HG03095 (cell line): ENCODE measurements around the gene BBOX1.
"Not testable (repeated sequence)": the region's sequence is repeated elsewhere in the genome, so short reads cannot be mapped to it uniquely, and the experiment has no call there.

Source experiments
- ATAC-seq: cut with Tn5 transposase; IDR thresholded peaks from one replicate; pipeline ENCODE4 v1.9.1; 2021; ENCODE audit warnings: moderate library complexity; ENCODE audit not compliant: unreplicated experiment

BBOX1 gene

DNA sequence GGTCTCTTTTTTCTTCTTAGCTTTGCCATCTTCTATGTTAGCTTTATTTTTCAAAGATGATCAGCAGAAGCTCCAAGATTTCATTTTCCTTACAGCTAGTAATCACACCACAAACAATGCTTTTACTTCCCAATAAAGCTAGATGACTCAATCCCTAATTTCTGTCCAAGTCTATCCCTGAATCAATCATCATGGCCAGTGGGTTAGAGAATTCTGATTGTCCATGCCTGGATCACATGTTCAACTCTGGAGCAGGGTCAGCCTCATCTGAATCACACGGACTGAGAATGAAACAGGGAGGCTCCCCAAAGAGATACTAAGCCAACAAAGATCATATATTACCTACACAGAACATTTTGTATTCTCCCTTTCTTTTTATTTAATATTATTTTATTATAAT lies 79.6 kb downstream of the BBOX1 start:
- ATAC-seq = no peak

DNA sequence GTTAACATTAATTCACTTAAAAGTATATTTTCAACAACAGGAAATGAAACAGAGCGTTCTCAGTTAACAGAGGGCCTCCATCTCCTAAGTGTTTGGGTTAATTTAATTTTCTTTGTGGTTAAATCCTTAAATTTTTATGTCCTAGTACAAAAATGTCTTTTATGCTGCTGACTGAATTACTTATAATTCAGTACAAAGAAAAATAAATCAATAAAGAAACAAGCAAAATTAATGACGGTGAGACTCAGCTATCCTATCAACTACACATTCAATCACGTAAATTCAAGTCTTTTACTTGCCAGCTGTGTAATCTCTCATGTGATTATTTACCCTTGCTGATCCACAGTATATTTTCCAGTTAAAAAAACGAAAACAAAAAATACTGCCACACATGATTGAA lies 81.4 kb downstream of the BBOX1 start:
- ATAC-seq = no peak

DNA sequence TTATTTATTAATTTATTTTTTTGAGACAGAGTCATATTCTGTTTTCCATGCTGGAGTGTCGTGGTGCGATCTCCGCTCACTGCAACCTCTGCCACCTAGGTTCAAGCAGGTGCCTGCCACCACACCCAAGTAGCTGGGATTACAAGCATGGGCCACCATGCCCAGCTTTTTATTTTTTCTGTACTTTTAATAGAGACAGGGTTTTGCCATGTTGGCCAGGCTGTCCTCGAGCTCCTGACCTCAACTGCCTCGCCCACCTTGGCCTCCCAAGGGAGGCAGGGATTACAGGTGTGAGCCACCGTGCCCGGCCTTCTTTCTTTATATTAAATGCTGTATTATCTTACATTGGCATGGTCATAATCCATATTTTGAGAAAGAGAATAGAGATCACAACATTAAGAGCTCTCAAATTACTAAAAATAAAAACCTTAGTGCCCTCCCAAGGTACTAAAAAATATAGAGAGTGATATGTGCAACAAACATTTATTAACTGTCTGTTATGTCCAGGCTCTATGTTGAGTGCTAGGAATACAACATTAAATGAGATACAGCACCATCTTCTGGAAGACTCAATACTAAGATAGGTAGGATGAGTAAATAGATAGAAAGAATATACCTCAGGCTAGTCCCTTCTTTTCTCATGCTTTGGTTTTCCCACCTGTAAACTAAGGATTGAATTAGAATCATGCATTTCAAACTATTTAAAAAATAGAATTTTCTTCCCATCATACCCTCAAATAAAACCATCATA lies 84.1 kb downstream of the BBOX1 start:
- ATAC-seq = no peak

DNA sequence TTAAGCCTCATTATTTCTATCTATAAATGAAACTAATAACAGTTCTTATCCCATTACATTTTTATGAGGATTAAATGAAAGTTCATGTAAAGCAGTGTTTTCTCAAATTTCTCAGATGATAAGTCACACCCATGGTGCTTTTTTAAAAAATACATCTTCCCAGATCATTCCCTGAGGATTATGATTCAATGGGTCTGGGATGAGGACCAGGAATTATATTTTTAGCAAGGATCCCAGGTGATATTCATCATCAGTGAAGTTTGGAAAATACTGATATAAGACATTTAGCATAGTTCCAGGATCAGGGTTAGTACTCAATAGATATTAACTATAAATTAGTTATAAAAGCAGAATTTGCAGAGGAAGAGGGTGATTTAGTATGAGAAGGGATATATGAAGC lies 89.1 kb downstream of the BBOX1 start:
- ATAC-seq = no peak

DNA sequence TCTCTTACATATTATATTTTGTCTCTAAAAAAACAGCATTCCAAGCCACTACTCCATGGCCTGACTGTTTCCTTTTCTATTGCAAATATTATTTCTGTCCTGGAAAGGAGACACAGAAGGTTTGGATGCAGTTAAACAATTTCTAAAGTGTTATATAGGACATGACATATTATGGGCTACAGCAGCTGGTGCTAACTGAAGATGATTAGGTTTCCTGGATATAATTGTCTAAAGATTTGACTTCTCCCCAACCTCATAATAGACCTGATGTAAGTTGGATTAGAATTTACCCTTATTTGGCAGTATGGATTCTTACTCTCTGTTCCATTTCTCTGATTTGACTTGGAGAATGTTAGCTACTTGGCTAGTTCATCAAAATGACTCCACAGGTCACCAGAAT lies 90.2 kb downstream of the BBOX1 start:
- no peak for ATAC-seq

DNA sequence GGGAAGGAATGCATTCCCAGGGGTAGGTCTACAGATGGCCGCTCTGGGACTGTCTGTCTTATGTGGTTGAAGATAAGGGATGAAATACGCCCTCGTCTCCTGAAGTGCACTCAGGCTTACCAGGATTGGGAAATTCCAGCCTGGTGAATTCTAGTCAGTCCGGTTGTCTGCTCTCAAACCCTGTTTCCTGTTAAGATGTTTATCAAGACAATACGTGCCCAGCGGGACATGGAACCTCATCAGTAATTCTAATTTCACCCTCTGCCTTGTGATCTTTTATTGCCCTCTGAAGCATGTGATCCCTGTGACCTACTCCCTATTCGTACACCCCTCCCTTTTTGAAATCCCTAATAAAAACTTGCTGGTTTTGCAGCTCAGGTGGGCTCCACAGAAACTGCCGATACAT lies 95.3 kb downstream of the BBOX1 start:
- ATAC-seq = not testable (repeated sequence)

DNA sequence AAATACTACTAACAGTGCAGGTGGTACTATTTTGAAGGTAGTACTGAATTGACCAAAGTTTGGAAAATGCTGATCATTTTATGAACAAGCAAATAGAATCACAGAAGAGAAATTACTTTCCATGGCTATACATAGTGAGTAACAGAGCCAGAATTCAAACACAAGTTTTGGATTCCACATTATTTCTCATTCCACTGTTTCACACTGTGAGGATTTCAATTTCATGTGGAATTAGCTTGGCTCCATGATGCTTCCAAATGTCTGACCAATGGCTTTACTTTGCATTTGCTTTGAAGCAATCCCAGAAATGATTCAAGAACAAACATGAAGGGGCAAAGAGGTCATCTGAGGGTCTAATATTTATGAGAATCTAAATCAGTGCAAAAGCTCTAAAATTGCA lies 98.1 kb downstream of the BBOX1 start:
- no peak for ATAC-seq

DNA sequence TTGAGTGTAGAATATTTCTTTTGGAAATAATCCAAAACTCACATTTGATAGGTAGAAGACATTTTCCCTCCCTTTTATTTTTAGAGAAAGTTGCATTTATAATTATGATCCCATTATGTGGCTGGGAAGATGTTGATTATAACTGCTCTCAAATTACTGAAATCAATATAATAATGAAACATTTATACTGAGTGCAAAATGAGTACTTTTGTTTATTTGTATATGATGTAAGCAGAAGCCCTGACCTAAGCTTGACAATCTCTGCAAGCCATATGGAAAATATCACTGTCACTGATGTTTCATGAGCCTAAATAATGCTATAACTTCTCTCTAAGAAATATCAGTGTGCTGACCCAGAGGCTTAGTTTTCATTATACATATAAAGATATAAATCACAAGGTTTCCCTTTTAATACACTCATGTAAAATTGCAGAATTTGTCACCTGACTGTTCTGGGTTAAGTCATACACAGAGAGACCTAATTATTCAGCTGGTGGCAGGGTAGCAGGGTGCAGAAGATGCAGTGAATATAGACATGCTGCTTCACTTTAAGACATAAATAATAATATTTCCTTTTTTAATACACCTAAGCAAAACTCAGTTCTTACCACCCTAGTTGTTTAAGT lies 99.2 kb downstream of the BBOX1 start:
- ATAC-seq = no peak

DNA sequence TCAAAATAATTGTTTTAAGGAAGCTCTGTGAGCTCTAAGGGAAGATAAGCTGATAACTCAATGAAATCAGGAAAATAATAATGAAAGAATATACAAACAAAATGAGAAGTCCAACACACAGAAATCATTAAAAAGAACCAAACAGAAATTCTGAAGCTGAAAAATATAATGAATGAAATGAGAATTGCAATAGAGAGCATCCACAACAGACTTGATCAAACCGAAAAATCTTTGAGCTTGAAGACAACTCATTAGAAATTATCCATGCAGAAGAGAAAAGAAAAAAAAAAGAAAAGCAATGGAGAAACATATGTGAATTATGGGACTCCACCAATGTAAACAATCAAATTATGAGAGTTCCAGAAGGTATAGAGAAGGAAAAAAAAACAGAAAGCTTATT lies 101.0 kb downstream of the BBOX1 start:
- no peak for ATAC-seq

DNA sequence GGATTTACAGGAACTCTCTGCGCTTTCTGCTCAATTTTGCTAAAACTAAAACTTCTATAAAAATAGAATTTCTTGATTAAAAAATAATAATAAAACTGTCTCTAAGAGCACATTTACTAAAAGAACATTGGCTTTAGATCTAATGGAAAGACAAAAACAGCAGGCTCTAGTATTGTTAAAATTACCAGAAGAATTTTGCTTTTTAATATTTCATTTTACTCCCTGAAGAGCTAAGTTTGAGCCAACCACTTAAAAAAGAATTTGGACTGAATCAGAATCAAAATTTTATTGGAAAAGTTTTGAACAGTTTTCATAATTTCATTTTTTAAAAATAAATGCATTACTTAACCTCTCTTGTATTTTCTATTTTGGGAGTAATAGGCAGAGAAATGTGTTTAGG lies 107.3 kb downstream of the BBOX1 start:
- ATAC-seq = no peak

DNA sequence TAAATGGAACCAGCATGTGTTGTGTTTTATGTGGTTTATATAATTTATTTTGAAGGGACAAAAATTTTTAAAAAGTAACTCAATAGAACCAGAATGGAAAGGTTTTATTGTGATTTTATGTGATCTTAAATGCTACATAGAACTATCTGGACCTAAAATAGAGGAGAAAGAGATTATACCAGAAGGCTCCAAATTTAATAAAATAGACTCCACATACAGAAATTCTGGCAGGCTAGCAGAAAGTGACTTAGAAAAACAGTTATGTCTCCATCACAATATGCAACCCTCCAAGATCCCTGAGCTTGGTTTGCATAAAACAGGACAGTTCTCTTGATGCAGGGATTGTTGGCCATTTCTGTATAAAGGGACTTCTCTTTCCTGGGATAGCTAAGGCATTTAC lies 107.9 kb downstream of the BBOX1 start:
- ATAC-seq = no peak

DNA sequence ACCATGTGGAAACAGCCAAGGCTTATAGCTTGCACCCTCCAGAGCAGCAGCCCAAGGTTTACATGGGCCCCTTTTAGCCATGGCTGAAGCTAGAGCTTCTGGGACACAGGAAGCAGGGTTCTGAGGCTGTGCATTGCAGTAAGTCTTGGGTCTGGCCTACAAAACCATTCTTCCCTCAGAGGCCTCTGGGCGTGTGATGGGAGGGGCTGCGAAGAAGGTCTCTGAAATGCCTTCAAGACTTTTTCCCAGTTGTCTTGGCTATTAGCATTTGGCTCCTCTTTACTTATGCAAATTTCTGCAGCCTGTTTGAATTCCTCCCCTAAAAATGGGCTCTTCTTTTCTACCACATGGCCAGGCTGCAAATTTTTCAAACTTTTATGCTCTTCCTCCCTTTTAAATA lies 109.5 kb downstream of the BBOX1 start:
- ATAC-seq = no peak

DNA sequence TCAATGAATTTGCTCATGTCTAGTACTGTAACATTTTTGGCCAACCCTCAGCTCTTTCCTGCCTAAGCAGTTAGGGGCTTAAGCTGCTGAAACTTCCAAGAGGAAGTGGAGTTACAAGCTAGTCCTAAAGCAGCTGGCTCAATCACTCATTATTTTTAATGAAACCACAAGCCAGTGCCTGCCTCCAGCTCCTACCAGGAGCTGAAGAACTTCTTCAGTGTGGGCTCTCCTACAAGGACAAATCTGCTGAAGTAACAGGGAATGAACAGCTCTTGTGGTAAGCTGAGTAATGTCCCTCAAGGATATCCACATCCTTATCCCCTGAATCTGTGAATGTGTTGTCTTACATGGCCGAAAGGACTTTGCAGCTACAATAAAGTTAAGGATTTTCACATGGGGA lies 112.5 kb downstream of the BBOX1 start:
- no peak for ATAC-seq

DNA sequence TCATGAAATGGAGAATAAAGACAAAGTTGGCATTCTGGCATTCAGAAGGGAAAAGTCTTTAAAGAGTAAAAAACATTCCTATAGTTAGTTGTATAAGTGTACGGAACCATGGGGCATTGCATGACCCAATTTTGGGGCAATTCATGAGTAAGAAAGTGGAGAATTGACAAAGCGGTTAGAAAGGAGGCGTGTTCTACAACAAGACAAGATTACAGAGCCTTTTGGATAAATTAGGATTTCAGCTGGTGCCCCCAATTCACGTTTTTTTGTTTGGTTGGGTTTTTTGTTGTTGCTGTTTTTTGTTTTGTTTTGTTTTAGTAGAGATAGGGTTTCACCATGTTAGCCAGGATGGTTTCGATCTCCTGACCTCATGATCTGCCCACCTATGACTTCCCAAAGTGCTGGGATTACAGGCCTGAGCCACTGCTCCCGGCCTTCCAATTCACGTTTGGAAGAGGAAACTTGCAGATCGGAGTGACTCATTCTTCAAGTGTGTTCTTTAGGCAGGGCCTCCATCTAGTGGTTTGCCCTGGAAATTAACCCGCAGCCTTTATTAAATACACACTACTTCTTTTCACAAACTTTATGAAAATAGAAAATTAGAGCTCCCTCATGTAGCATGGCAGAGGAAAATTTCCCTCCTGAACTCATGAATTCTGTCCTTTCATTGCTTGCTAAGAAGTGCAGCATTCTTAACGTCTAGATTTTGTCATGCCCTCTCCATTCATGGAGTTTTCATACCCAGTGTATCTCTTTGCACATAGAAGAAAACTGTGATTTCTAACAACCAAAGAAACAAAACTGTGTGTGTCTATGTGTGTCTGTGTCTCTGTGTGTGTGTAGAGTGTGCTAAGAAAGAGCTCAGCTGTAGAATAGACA lies 118.1 kb downstream of the BBOX1 start:
- peak; percentile 71 for ATAC-seq

DNA sequence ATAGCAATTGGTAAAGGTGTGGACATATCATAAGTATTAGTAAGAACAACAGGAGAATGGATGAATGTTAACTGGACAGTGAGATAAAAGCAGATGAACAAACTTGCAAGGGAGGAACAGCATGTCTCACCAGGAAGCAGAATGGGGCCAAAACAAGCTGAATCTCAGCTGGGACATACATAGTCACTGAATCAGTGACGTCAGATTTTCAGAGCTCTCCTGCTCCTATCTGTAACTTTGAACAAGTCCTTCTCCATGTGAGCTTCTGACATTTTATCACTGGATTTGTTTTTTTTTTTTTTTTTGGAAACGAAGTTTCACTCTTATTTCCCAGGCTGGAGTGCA lies 118.7 kb downstream of the BBOX1 start:
- ATAC-seq = no peak

DNA sequence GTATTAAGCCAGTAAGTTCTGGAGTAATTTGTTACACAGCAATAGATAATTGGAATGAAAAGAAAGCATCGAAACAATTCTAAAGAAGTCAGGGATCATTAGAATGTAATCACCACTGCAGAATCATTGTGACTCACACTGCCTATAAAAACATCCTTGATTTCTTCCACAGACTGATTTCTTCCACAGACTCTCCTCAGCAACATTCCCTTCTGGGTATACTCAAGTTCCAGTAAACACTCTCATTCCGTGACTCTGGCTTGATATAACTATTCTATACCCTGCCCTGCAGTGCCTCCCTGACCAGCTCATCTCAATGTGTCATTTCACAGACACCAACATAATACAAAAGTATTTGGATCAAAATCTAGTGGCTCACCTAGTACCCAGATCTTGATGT lies 120.5 kb downstream of the BBOX1 start:
- ATAC-seq = no peak

DNA sequence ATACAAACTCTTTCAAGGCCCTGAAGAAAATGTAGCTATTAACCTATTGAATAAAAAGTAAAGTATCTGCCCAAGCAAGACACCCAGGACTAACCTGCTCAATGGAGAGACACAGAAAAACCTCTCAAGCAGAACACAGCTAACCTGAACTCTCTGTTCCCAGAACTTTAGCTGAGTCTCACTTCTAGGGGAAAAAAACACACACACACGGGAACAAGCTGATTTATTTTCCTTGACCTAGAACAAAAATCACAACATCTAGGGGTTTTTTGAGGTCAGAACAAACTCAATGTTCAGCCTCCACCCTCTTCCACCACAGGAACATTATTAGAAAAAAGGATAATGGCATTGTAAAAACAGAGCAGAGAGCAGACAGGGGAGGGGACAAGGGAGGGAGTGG lies 121.6 kb downstream of the BBOX1 start:
- no peak for ATAC-seq

DNA sequence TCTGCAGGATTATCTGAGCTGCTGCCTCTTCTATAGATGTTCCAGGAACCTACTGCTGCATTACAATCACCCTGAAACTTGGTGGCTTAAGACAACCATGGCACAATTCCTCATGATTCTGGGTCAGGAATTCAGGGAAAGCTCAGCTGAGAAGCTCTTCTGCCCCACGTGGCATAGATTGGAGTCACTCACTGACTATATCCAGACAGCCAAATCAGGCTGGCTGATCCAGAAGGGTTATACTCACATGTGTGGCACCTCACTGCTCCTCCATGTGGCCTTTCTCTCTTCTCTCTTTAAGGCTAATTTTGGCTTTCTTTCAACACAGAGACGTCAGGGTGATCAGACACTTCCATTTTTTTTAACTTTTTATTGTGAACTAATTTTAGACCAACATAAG lies 125.5 kb downstream of the BBOX1 start:
- no peak for ATAC-seq

DNA sequence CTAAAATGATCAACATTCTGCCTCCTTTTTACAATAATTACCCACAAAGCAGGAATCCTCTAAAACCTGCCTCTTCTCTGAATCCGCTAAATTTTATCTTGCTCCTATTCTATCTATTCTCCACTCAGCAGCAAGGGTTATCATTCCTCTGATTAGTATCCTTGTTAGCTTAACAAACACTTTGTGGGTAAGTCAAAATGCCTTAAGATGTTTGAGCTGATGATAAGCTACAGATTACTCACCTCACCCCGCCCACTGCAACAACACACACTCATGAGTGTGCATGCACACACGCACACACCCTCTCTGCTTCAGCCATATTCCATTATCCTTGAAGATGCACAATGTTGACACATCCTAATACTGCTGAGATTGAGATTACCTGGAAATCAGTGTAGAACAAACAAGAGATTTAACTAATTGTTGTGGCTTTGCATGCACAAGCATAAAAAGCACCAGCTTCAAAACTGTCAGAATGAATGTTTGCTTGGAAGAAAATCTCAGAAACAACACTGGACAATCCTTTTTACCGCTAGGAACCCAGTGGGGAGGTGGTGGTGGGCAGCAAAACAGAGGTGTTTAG lies 130.9 kb downstream of the BBOX1 start:
- no peak for ATAC-seq

DNA sequence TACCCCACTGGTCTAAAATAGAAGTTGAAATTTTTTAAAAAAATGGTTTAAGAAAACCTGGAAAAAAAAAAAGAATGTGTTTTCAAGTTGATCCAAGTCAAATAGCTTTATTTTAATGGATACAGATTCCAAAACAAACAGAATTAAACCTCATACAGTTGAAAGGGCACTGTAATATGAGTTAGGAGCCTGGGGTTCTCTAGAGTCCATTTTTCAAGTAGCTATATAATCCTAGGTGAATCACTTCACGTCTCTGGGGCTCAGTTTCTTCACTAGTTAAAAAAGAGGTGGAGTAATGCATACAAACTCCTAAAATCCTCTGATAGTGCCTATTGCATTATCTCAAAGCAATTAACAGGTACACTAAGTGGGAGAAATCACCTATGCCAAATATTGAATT lies 132.9 kb downstream of the BBOX1 start:
- no peak for ATAC-seq

DNA sequence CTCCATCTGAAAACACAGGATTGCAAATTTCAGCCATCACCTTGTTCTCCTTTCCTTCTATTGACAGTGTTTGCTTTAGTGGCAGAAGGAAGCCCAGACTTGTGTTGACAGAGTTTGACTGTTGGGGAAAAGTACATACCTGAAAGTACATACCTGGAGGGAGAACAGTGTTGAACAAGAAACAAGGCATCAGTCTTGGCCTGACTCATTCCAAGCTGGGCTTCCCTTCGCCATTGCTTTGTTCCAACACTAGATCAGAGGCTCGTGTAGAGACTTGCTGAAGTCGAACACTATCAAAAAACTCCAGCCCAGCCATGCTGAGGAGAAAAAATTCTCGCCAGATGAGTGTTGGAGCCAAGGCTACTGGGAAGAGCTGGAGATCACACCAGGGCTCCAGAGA lies 133.4 kb downstream of the BBOX1 start:
- no peak for ATAC-seq
